Measurements from ENCODE around the gene PRKAG1.

PRKAG1 gene

DNA sequence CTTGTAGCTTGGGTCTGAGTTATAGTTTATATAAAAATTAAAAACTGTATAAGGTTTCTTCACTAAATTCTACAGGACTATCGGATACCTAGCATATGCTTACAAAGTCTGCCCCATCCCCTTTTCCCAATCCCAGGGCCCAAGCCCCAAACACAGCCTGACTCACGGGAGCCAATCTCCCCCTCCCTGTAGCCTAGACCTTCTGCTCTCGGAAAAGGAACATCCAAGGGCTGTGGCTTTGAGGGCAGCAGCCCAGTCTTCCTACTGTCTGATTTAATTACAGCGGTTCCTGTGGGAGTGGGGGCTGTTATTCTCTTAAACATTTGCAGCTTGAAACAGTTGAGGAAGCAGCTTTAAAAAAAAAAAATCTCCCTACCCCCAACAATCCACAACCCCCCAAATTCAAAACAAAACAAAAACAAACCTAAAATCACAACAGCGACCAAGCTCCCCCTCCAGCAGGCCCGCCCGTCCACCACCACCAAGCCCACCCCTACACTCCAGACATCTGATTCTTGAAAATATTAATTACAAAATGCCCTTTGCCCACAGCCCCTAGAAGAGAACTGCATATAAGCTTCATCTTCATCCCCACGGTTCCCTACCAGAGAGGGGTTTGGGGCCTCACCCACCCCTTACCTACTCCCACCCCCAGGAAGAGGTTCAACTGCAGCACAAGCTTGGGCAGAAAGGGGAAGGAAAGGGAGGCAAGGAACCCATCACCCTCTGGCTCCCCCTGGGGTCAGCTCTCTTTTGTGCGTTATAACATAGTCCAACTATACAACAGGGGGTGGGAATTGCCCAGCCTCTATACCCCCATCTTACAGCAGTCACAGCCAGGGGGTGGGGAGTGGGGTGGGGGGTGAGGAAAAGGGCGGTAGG, 1.1 kb upstream of the PRKAG1 start:
- in situ Hi-C loops (cut with MboI; ENCODE audit: low pct_unique_long_range_greater_than_20kb, low sequenced_read_pairs): no loop called here
- peak; percentile 93 for DNase-seq

GRCh38 chr12:49019120-49019430, 499 bp upstream of the PRKAG1 start:
- DNase-seq: no peak
- in situ Hi-C loops (cut with MboI; ENCODE audit: low pct_unique_long_range_greater_than_20kb, low sequenced_read_pairs): no loop called here

DNA sequence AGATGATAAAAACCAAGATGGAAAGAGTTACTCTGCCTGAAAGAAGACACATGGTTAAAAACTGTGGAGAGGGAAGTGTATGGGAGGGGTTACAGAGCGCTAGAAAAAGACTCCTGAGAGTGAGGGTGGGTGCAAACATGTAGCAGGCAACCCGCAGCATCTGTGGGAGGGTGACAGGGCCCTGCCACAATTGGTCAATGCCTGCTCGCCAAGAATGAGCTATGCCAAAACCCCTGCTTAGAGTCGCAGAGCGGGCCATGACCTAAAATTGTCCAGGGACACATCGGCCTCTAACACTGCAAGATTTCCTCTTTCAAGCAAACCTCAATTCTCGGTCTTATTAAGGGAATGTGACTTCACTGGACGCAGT, 700 bp downstream of the PRKAG1 start:
- DNase-seq: peak; percentile 72
- in situ Hi-C loops (cut with MboI; ENCODE audit: low pct_unique_long_range_greater_than_20kb, low sequenced_read_pairs): no loop called here

- DNase-seq: no peak
- in situ Hi-C loops (cut with MboI; ENCODE audit: low pct_unique_long_range_greater_than_20kb, low sequenced_read_pairs): no loop called here
These were observed 3.4 kb downstream of the PRKAG1 start for GRCh38 chr12:49015196-49015595.

DNA sequence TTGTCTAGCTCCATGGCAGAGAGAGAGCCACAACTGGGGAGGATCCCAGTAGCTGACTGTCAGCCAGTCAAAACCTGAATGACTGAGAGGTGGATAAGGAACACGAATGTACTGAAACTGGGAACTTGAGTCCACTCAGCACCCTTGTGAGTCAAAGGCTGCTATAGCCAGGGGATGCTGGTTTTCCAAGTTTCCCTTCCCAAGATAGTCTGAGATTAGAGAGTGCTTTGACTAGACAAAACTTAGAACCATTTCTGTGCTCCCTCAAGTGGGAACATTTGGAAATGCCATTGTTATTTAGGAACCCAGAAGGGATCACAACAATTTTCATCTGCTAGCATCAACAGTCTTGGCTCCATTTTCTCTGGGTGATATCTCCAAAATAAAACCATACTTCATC, 4.0 kb downstream of the PRKAG1 start:
- in situ Hi-C loops (cut with MboI; ENCODE audit: low pct_unique_long_range_greater_than_20kb, low sequenced_read_pairs): no loop called here
- DNase-seq: no peak

GRCh38 chr12:49013428-49013827, 5.1 kb downstream of the PRKAG1 start:
- in situ Hi-C loops (cut with MboI; ENCODE audit: low pct_unique_long_range_greater_than_20kb, low sequenced_read_pairs): no loop called here
- no peak for DNase-seq

DNA sequence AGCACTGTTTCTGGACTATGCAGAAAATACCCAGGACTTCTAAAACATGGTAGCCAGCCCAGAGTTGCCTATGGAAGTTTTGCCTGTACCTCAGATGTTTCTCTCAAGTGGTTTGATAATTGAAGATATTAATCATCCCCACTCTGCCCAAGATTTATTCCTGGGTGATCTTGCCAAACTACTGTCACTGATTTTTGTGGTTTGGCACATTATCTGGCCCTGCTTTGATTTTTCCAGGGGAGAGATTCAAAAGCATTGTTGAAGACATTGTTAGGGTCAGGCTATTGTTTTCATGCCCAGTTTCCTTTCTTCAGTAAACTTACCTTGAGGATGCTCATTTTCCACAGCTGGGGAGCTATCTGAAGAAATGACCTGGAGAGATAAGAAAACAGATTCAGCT, 5.8 kb downstream of the PRKAG1 start:
- DNase-seq: no peak
- in situ Hi-C loops (cut with MboI; ENCODE audit: low pct_unique_long_range_greater_than_20kb, low sequenced_read_pairs): no loop called here

DNA sequence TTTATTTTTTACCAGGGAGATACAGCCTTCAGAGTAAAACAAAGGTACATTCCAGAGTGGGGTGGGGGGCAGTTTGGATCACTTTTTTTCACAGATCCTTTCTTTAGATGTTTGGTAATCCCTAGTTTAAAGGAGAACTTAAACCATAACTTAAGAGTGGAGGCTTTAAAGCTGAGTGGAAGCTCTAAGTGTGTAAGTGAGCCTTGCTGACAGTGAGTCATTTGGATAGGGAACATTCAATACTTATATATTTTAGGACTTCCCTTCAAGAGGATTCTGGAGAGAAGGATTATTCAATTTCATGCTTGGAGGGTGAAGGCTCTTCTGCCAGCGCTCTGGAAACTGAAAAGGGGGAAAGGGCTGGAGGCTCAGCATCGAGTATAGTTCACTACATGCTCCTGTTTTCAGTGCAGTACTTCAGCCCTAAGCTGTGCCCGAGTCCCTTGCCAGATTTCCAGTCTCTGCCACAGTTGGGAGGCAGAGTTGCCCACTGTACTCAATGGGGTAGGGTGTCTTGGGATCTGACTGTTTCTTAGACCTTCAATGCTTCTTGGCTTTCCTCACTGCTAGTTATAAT, 8.4 kb downstream of the PRKAG1 start:
- DNase-seq: no peak
- in situ Hi-C loops (cut with MboI; ENCODE audit: low pct_unique_long_range_greater_than_20kb, low sequenced_read_pairs): no loop called here

- in situ Hi-C loops (cut with MboI; ENCODE audit: low pct_unique_long_range_greater_than_20kb, low sequenced_read_pairs): no loop called here
- no peak for DNase-seq
These were observed 9.6 kb downstream of the PRKAG1 start for GRCh38 chr12:49008943-49009342.

GRCh38 chr12:49000346-49000745, 18.2 kb downstream of the PRKAG1 start:
- DNase-seq: no peak
- in situ Hi-C loops (cut with MboI; ENCODE audit: low pct_unique_long_range_greater_than_20kb, low sequenced_read_pairs): no loop called here

DNA sequence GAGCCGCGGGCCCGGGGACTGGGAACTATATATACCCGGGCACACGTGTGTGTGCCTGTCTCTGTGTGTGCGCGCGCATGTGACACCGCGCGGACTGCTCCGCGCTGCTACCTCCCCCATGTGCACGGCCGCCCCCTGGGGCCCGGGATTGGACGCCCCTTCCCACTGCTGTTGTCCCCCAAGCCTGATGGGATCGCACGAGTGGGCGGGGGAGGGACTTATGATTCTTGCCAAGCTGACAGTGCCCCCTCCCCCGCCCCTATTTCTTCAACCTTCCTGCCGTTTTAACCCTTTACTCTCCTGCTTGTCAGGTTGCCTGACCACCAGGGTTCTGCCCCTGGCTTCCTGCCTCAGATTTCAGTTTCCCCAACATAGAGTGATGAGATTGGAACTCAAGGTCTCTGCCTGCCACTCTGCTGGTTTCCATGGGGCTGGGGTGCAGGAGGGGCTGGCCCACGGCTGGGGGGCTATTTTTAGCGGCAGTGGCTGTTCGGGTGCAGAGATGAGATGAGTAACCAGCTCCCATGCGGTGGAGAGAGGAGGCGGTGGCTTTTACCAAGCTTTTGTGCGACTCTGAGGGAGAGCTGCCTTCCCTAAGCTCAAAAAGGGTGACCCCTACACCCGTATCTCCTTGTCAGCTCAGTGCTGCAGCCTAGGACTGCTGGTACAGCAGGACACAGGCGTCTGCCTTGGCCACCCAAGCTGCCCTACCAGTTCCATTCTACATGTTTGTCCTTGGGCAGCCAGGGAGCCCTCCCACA, 19.0 kb downstream of the PRKAG1 start, which contains the start of gene DDN:
TSS of gene DDN (minus strand) at position 5 of the 761 bp plus-strand sequence. CDS start 88 bp downstream, outside the sequence.
- DNase-seq: peak; percentile 93

GRCh38 chr12:48998497-48999353, 19.9 kb downstream of the PRKAG1 start:
- in situ Hi-C loops (cut with MboI; ENCODE audit: low pct_unique_long_range_greater_than_20kb, low sequenced_read_pairs): no loop called here
- peak; percentile 55 for DNase-seq

More for the DNA sequence above, 19.0 kb downstream of the PRKAG1 start, which contains the start of gene DDN:
- in situ Hi-C loops (cut with MboI; ENCODE audit: low pct_unique_long_range_greater_than_20kb, low sequenced_read_pairs): no loop called here

GRCh38 chr12:48997719-48998496, 20.7 kb downstream of the PRKAG1 start:
- in situ Hi-C loops (cut with MboI; ENCODE audit: low pct_unique_long_range_greater_than_20kb, low sequenced_read_pairs): no loop called here
- DNase-seq: peak; percentile 29

DNA sequence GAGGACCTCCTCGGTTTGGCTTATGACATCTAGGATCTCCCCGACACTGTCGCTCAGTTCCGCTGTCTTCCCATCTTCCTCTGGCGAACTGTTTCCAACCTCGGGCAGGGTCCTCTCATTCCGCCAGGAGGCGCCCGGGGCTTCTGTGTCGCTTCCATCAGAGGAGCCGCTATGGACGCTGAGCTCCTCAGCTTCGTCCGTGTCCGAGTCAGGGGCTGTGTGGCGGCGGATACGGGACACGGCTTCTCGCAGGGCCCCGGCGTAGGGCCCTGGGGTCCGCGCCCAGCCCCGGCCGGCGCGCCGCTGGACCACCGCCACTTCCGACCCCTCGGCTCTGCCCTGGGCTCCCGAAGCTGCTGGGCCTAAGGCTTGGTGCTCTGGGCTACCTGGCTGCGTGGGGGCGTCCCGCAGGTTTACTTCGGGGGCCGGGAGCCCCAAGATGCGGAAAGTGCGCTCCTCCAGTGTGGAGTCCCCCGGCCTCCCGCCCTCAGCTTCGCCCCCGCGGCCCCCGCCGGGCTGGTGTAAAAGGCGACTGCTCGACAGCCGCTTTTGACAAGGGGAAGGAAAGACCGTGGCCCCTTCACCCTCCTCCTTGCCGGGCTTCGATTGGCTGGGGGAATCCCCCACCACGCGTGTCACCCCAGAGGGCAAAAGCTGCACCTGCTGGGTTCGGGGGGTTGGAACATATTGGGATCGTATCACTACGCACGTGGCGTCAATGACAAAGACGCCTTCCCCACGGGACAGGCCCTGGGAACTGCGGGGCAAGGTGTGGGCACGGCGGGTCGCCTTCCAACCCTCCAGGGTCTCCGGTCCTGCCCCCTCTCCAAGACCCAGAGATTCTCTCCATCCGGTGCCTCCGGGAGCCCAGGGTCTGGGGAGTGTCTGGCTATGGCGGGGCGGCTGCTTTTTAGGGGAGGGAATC, 21.5 kb downstream of the PRKAG1 start:
- in situ Hi-C loops (cut with MboI; ENCODE audit: low pct_unique_long_range_greater_than_20kb, low sequenced_read_pairs): no loop called here
- DNase-seq: peak; percentile 83

GRCh38 chr12:48995086-48995879, 23.3 kb downstream of the PRKAG1 start:
- in situ Hi-C loops (cut with MboI; ENCODE audit: low pct_unique_long_range_greater_than_20kb, low sequenced_read_pairs): no loop called here
- DNase-seq: peak; percentile 76

DNA sequence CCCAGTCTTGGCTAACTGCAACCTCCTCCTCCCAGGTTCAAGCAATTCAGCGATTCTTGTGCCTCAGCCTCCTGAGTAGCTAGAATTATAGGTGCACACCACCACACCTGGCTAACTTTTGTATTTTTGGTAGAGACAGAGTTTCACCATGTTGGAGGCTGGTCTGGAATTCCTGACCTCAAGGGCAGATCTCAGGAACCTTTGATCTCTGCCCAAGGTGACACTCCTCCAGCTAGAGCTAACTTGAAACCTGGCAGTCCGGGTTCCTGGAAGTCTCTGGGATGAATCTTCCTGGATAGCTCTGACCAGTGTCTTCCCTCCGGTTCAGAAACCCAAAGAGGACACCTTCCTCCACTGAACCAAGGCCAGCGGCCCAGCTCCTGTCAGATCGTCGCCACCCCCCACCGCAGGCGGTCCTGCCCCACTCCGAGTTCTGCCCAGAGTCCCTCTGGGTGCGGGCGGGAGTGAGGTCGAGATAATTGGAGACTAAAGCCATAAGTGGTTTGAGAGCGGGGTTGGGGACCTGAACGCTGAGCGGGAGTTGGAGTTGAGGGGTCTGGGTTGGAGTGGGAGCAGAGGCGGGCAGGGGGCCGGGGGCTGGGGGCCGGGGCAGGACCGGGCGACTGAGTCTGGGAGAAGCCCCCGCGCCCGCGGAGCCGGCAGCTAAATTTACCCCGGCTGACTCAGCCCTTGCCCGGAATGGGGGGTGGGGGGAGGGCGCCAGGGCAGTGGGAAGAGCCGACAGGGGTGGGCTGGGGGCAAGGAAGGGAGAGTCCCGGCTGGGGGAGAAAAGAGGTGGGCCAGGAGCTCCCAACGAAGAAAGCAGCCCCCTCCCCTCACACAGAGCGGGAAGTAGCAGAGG, 24.1 kb downstream of the PRKAG1 start:
- in situ Hi-C loops (cut with MboI; ENCODE audit: low pct_unique_long_range_greater_than_20kb, low sequenced_read_pairs): no loop called here
- DNase-seq: no peak

Data from KBM-7 (cell line).